ENCODE results near the gene PLA2G15. TPM values are rescaled to one million over a fixed set of nuclear protein-coding genes. Genes with fewer than 3 reads are reported as not detected.

Gene PLA2G15
- total and polyA plus RNA-seq, 9 donors: 7.3 to 18.4 (median 9.7) TPM

DNA sequence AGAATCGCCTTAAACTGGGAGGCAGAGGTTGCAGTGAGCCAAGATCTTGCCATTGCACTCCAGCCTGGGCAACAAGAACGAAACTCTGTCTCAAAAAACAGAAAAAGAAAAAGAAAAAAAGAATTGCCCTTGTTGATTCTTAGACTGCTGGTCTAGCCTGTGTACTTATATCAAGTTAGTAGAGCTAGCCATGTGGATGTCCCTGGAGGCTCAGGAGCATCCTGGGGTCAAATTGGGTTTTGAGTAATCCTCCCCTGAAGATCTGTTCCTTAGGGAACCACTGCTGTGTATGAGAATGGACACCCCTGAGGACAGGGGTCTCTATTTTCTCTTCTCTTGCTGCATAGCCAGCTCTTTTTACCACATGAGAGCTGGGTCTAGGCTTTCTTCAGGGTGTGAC, 44.0 kb downstream of the PLA2G15 start:
- WGBS, 3 donors: 97 to 100% (median 97%) methylated on average over 2 of the region's 2 CpGs

DNA sequence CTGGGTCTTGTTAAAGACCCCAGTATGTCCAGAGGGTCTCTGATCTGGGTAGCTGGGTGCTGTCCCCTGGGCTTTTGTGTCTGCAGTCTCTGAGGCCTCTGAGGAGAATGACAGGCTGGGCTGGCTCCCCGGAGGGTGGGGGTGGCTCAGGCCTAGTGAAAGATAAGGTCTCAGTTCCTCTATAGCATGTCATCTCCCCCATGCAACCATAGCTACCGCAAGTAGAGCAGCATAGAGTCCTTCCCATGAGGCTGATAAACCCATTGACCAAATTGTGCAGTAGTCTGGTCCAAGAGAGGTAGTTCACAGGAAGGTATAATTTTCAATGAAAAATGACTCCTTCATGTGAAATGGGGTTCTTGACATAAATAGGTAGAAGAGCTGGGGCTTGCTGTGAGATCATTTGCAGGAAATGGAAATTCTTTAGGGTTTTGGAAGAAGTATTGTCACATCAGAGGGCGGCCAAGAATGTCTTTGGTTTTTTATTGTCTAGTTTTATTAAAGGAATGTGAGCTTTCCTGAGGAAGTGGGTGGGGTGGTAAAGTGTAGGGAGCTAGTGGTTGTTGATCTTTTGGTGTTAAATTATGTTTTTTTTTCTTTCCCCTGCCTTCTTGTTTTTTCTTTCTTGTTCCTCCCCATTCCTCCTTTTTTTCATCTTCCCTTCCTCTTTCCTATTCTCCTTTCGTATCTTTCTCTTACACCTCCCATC, 44.6 kb downstream of the PLA2G15 start:
- Histone ChIP-seq H3K4me3 (no peak overlapping the region), H3K36me3 (no peaks in the 10 kb centered on the region), H3K9me3 (no peaks in the 10 kb centered on the region), H3K27ac (no peak overlapping the region), H3K4me1 (ENCODE audit: insufficient read depth) (no peaks in the 10 kb centered on the region), H3K27me3 (no peaks in the 10 kb centered on the region)
- no peak for TF ChIP-seq POLR2A (IDR thresholded peaks at IDR 0.05)
- TF ChIP-seq, protein P1, sequence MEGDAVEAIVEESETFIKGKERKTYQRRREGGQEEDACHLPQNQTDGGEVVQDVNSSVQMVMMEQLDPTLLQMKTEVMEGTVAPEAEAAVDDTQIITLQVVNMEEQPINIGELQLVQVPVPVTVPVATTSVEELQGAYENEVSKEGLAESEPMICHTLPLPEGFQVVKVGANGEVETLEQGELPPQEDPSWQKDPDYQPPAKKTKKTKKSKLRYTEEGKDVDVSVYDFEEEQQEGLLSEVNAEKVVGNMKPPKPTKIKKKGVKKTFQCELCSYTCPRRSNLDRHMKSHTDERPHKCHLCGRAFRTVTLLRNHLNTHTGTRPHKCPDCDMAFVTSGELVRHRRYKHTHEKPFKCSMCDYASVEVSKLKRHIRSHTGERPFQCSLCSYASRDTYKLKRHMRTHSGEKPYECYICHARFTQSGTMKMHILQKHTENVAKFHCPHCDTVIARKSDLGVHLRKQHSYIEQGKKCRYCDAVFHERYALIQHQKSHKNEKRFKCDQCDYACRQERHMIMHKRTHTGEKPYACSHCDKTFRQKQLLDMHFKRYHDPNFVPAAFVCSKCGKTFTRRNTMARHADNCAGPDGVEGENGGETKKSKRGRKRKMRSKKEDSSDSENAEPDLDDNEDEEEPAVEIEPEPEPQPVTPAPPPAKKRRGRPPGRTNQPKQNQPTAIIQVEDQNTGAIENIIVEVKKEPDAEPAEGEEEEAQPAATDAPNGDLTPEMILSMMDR (IDR thresholded peaks at IDR 0.05): no peak
- TF ChIP-seq EP300 (IDR thresholded peaks at IDR 0.05): no peak
- 68 to 72% (median 71%) methylated on average over 4 of the region's 4 CpGs for WGBS, 3 donors
- no peak for DNase-seq
- intact Hi-C loops (cut with DNase I): no loop called here

More for the DNA sequence above, 44.0 kb downstream of the PLA2G15 start:
- Histone ChIP-seq H3K27me3 (no peaks in the 10 kb centered on the region), H3K36me3 (no peaks in the 10 kb centered on the region), H3K4me1 (ENCODE audit: insufficient read depth) (no peaks in the 10 kb centered on the region), H3K4me3 (no peak overlapping the region), H3K27ac (no peak overlapping the region), H3K9me3 (no peaks in the 10 kb centered on the region)
- no peak for DNase-seq
- intact Hi-C loops (cut with DNase I): no loop called here
- TF ChIP-seq EP300 (IDR thresholded peaks at IDR 0.05) (no peak), POLR2A (IDR thresholded peaks at IDR 0.05) (no peak)
- TF ChIP-seq, protein P1 (IDR thresholded peaks at IDR 0.05): no peak

DNA sequence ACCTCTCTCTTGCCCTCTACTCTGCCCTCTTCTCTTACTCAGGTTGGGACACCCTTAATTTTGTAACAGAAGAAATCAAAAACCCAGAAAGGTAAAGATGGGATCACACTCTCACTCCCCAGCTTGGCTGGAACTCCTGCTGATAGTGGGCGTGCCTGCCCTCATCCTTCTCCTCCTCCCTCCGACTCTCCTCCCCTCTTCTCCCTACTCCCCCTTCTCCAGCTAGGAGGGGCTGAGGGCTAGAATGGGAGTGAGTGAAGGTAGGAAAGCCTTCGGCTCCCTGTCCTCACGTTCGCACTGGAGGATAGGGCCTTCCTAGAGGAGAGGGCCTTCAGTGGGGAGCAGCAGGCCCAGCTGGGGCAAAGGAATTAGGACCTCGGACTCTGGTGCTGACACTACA, 45.3 kb downstream of the PLA2G15 start:
- TF ChIP-seq POLR2A (IDR thresholded peaks at IDR 0.05): no peak
- TF ChIP-seq, protein P1 (IDR thresholded peaks at IDR 0.05): no peak
- no peak for TF ChIP-seq EP300 (IDR thresholded peaks at IDR 0.05)
- H3K27ac ChIP-seq: no peak overlapping the region
- no peaks in the 10 kb centered on the region for H3K4me1 ChIP-seq (ENCODE audit: insufficient read depth)
- DNase-seq: no peak
- intact Hi-C loops (cut with DNase I): no loop called here
- 59 to 67% (median 65%) methylated on average over 6 of the region's 6 CpGs for WGBS, 3 donors
- no peaks in the 10 kb centered on the region for H3K9me3 ChIP-seq
- H3K36me3 ChIP-seq: no peaks in the 10 kb centered on the region
- no peaks in the 10 kb centered on the region for H3K27me3 ChIP-seq
- no peak overlapping the region for H3K4me3 ChIP-seq

DNA sequence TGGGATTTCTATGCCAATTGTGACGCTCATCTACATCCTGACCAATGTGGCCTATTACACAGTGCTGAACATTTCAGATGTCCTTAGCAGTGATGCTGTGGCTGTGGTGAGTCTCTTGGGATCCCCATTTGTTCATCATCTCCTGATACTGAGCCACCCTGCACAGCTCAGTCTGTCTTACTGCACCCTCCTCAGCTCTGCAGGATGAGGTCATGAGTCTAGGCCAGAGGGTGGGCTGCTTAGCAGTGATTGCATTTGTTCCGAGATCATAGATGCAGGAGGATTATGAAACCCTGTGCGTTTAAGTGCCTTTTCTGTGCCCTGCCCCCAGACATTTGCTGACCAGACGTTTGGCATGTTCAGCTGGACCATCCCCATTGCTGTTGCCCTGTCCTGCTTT, 46.1 kb downstream of the PLA2G15 start:
- no peak overlapping the region for H3K27ac ChIP-seq
- peaks cover 1% of the 10 kb centered on the region for H3K4me1 ChIP-seq (ENCODE audit: insufficient read depth)
- intact Hi-C loops (cut with DNase I): no loop called here
- no peak for DNase-seq
- H3K27me3 ChIP-seq: no peaks in the 10 kb centered on the region
- TF ChIP-seq, protein P1 (IDR thresholded peaks at IDR 0.05): no peak
- no peak for TF ChIP-seq POLR2A (IDR thresholded peaks at IDR 0.05)
- no peak overlapping the region for H3K4me3 ChIP-seq
- WGBS, 3 donors: 85 to 87% (median 86%) methylated on average over 4 of the region's 4 CpGs
- H3K9me3 ChIP-seq: no peaks in the 10 kb centered on the region
- no peaks in the 10 kb centered on the region for H3K36me3 ChIP-seq
